GM18909 (cell line): ENCODE results near the gene HAAO.
"Not testable (repeated sequence)": the region's sequence is repeated elsewhere in the genome, so short reads cannot be mapped to it uniquely, and the experiment has no call there.

Experiments
- ATAC-seq: cut with Tn5 transposase; IDR thresholded peaks from one replicate; pipeline ENCODE4 v1.9.1; 2021; ENCODE audit warnings: mild to moderate bottlenecking; ENCODE audit not compliant: unreplicated experiment, poor library complexity

HAAO gene

DNA sequence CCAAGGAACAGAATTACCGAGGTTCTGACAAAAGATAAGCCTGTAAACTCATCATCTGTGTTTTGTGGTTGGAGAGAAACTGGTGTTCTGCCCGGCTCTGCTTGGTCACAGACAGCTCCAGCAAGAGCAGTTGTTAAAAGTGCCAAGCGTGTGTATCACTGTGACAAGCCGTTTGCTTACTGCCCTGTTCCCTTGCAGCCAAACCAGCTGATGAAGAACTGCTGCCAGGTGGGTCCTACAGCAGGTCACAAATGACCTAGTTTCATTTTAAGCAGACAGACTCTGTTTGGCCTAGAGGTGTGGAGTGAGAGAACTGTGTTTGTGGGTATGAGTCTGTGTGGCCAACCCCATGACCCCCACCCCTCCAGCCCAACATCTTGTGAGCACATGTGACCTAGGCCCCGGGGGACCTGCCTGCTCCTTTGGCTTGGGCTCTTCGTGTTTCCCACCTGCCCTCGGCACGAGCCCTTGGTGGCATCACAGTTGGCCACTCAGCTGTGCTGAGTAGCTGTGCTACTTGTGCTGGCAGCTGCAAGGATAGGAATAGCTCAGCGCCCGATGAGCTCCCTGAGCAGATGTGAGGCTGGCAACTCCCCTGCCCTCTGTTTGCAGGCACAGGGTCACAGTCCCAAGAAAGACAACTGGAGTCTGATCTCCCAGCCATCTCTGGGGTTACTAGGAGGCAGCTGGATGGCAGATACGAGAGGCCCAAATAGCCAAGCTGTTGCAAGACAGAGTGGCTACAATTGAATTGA, 38.2 kb downstream of the HAAO start:
- ATAC-seq, result peak; percentile 76

- ATAC-seq, result no peak
Measured at GRCh38 chr2:42752816-42753813, 39.3 kb downstream of the HAAO start.

DNA sequence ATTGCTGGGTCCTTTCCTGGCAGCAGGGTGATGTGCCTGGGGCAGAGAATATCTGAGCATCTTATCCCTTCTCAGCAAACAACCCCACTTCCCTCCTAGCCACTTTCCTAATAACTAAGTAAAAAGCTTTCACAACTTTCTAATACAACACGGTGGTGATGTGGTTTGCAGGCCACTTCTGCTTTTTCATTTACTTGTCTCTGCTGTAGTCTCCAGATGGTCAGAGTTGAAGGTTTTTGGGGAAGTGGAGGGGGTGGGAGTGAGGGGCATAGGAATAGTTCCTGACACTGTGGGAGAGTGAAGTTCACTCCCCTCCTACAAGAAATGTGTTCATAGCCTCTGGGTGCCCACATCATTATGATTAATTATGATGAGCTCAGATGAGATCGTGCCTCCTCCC, 40.1 kb downstream of the HAAO start:
- ATAC-seq, result peak; percentile 63

DNA sequence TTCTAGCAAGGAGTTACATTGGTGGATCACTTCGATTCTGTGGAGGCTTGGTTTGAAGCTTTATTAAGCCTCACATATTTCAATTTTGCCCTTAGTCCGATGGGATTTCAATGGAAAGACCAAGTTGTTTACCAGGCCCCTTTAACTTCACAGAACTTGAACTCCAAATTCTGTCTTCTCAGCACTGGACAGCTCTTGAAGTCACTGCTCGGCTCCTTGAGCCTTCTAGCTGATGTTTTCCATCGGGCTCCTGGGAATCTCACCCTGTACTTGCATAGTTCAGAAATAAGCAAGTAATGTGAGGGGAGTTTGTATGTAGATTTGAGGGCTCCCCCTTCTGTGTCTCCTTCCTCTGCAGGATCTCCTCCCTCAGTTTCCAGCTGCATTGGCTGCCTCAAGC, 43.5 kb downstream of the HAAO start:
- ATAC-seq, result no peak

DNA sequence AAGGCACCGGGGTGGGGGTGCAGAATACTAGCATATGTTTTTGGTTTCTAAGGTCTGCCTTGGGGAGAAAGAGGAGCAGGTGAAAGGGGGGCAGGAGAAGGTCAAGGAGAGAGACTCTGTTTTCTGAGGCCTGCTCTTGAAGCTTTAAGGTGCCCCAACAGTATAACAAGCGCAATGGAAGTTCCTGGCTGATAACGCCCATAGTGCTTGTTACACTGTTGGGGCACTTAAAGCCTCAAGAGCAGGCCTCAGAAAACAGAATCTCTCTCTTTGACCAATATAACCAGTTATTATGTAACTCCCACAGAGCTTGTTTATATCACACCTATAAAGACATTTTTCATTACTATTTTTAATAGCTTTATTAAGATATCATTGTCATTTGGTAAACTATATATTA, 45.0 kb downstream of the HAAO start:
- ATAC-seq, result no peak

DNA sequence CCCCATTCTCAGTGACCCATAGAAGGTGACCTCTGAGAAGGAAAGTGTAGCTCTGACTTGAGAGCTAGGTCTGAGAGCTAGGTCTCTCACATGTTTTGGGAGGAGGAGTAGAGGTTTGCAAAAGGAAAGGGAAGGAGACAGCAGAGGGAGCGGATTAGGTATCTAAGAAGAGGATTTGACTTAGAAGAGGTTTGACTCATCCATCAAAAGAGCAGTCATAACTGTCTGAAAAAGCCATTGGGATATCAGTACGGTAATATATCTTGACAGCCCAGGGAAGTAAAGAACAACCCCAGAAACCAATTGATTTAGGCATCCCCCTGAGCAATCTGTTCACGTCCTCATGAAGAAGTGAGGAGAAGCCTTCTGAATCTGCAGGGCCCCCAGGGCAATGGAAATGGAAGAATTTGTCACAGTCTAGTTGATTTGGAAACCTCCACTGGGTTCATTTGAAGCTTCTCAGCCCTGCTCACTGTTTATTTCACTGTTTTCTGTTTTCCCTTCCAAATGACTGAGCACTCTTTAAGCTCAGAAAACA, 47.8 kb downstream of the HAAO start:
- ATAC-seq, result no peak

- no peak for ATAC-seq
Measured at GRCh38 chr2:42743659-42743990, 48.8 kb downstream of the HAAO start.

DNA sequence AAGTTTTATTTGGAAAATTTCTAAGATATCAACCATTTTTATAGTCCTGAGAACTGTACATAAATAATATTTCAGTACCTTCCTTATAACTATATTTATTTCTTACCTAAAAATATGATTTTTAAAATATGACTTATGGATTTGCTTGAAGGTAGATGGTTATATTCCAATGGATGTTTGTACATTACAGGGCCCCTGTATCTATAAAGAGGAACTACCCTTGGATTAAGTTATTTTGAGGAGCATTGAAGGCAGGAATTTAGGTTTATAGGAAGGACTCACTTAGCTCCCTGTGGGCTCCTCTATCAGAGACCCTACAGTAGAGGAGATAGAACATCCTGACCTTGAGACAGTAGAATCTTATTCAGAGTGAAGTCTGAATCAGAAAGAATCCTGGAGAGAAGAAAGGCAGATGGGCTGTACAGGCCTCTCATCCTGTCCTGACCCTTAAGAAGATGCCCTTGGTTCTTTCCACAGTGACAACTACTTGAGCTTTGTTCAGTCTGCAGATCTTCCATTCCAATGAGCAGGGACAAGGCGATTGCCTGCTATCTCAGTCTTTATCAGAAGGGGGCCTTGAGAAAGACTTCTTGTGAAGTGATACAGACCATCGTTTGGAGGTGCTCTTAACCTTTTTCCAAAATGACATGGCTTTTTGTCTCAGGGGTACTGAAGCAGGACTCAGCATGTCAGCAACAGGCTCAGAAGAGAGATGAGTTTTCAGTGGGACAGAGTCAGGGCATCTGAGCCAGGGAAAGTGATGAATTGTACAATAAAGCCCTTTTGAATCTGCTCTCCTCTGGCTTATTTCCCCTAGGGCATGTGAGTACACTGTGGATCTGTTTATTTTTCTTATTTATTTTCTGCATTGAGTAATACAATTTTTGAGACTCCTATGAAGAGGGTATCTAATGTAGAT, 49.4 kb downstream of the HAAO start:
- ATAC-seq, result no peak

DNA sequence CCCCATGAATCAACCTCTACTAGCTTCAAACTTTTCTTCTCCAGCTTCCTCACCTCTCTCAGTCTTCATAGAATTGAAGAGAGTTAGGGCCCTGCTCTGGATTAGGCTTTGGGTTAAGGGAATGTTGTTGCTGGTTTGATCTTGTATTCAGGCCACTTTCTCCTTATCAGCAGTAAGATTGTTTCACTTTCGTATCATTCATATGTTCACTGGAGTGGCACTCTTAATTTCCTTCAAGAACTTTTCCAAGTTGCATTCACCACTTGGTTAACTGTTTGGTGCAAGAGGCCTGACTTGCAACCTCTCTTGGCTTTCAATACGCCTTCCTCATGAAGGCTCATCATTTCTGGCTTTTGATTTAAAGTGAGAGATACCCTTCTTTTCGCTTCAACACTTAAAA, 51.2 kb downstream of the HAAO start:
- ATAC-seq, result no peak

- ATAC-seq, result no peak
Measured at GRCh38 chr2:42736598-42737322, 55.6 kb downstream of the HAAO start.

DNA sequence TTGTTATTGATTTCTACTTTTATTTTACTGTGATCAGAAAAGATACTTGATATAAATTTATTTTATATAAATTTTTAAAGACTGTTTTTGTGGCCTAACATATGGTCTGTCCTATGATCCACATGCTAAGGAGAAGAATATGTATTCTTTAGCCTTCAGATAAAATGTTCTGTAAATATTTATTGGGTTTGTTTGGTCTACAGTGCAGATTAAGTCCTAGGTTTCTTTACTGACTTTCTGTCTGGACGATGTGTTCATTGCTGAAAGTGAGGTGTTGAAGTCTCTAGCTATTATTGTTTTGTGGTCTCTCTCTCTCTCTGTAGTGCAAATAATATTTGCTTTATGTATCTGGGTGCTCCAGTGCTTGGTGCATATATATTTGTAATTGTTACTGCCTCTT, 58.5 kb downstream of the HAAO start:
- ATAC-seq, result no peak

DNA sequence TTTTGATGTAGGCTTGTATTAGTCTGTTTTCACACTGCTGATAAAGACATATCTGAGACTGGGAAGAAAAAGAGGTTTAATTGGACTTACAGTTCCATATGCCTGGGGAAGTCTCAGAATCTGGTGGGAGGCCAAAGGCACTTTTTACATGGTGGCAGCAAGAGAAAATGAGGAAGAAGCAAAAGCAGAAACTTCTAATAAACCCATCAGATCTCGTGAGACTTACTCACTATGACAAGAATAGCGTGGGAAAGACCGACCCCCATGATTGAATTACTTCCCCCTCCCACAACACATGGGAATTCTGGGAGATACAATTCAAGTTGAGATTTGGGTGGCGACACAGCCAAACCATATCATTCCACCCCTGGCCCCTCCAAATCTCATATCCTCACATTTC, 61.1 kb downstream of the HAAO start:
- not testable (repeated sequence) for ATAC-seq

- no peak for ATAC-seq
Measured at GRCh38 chr2:42726680-42727079, 65.7 kb downstream of the HAAO start.

GRCh38 chr2:42725657-42726056, 66.7 kb downstream of the HAAO start:
- no peak for ATAC-seq

- no peak for ATAC-seq
Measured at GRCh38 chr2:42724886-42725285, 67.5 kb downstream of the HAAO start.

GRCh38 chr2:42723465-42723864, 68.9 kb downstream of the HAAO start:
- no peak for ATAC-seq

GRCh38 chr2:42722320-42723190, 69.8 kb downstream of the HAAO start:
- ATAC-seq, result peak; percentile 97

DNA sequence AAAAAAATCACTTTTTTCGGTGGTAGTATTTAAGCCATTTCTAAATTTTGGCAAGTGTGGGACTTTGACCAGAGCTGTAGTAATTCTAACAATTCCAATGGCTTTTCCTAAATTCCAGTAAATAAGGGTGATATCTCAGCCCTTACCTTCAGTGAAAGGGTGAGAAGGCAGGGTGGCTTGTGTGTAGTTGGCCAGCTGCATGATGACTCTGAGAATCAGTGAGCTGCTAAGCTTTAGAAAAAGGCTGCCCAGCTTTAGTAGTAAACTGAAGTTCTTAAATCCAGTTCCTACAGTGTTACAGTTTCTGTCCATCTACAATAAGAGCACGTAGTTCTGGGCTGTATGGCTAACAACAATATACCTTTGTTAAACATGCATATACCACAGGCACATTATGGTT, 70.5 kb downstream of the HAAO start:
- ATAC-seq, result no peak
